Epithelial cell of proximal tubule (primary cell): ENCODE measurements around the gene COBL. TPM values are rescaled to one million over a fixed set of nuclear protein-coding genes. Genes with fewer than 3 reads are reported as not detected.

ENCODE experiments used
- DNase-seq: peaks from one replicate; pipeline ENCODE4 v3.0.0-alpha.2; 2011; ENCODE audit warnings: low read depth
- H3K4me3 ChIP-seq: 2 replicates; pipeline ENCODE4 v1.5.1; 2011; ENCODE audit warnings: low read depth, mild to moderate bottlenecking, low read length
- total RNA-seq: library from RNA; depleted of rRNA; stranded (reverse); fragments of >200 nt; gene quantifications from 2 replicates; pipeline ENCODE4 v1.2.3, GENCODE V29; 2015
- TF ChIP-seq, protein P1 (sequence below): conservative IDR thresholded peaks from 2 replicates; pipeline ENCODE4 v1.5.1; 2012; ENCODE audit warnings: low read depth, mild to moderate bottlenecking, low read length

Gene COBL
- total RNA-seq, 1 donor from 2014 or later: 6.6 TPM

DNA sequence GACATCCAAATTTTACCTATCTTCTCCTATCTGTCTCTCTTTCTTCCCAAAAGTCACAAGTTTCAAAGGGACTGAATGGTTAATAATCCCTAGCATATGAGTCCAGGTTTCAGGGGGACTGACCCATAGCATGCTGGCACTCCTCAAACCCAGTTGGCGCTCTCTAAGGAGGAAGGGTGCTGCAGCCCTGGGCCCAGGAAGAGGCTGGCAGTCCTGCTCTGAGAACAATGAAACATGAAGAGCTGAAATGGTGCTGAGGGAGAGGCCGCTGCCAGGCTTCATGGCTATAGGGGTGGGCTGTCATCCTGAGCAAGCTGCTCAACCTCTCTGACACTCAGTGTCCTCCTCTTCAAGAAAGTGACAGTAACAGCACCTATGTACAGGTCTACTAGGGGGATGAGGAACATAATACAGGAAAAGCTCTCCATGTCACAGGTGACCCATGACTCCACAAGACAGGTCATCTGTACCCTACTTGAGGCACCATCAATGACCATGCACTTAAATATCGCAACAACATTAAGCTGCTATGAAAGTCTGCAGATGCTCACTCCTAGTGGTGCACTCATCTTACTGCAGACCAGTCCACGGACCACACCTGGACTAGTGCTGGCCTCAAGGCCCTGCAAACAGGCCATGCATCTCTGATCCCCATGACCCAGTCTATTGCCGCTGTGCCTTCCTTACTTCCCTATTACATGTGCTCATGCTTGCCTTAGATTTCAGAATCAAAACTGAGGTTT, 17.0 kb downstream of the COBL start:
- TF ChIP-seq, protein P1, sequence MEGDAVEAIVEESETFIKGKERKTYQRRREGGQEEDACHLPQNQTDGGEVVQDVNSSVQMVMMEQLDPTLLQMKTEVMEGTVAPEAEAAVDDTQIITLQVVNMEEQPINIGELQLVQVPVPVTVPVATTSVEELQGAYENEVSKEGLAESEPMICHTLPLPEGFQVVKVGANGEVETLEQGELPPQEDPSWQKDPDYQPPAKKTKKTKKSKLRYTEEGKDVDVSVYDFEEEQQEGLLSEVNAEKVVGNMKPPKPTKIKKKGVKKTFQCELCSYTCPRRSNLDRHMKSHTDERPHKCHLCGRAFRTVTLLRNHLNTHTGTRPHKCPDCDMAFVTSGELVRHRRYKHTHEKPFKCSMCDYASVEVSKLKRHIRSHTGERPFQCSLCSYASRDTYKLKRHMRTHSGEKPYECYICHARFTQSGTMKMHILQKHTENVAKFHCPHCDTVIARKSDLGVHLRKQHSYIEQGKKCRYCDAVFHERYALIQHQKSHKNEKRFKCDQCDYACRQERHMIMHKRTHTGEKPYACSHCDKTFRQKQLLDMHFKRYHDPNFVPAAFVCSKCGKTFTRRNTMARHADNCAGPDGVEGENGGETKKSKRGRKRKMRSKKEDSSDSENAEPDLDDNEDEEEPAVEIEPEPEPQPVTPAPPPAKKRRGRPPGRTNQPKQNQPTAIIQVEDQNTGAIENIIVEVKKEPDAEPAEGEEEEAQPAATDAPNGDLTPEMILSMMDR: peak; percentile 24

GRCh38 chr7:51298912-51299311, 17.7 kb downstream of the COBL start:
- DNase-seq: no peak
- no peak overlapping the region for H3K4me3 ChIP-seq
- TF ChIP-seq, protein P1: no peak

More for the DNA sequence above, 17.0 kb downstream of the COBL start:
- H3K4me3 ChIP-seq: no peak overlapping the region
- no peak for DNase-seq

- DNase-seq: no peak
- H3K4me3 ChIP-seq: no peak overlapping the region
- TF ChIP-seq, protein P1: no peak
These were observed 18.6 kb downstream of the COBL start for GRCh38 chr7:51297986-51298385.

DNA sequence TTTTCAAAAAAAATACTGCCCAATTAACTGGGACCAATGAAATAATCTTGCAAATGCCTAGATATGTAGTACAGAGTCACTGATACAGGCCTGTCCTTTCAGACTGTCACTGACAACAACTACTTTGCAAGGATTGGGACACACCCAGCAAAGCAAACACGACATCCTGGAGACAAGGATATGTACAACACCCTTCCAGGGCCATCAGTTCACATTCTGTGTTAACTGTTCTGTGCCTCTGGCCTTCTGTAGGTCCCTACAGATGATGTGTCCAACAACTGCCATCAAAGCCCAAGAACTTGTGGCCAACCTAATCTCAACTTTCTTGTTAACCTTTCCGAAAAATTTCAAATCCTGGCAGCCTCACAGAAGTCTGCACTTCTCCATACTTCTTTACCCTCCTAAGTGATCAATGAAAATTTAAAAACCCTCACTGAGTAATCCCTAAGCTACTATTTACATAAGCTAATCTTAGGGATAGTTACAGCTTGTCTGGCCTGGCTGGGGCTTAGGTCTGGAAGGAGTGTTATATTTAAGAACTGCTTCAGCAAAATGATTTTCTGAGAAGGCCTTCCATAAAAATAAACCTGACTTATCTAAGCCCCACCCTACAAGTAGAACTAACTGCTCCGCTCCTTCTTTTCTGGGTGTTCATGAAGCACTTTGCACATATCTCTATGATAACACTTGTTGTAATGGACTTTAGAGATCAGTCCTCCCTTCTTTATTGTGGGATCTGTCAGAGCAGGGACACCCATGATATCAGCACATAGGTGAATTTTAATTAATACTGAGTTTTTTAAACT, 21.0 kb downstream of the COBL start:
- no peak for DNase-seq
- TF ChIP-seq, protein P1: no peak
- no peak overlapping the region for H3K4me3 ChIP-seq

- TF ChIP-seq, protein P1: no peak
- no peak for DNase-seq
- no peak overlapping the region for H3K4me3 ChIP-seq
These were observed 24.0 kb downstream of the COBL start for GRCh38 chr7:51292596-51292995.

DNA sequence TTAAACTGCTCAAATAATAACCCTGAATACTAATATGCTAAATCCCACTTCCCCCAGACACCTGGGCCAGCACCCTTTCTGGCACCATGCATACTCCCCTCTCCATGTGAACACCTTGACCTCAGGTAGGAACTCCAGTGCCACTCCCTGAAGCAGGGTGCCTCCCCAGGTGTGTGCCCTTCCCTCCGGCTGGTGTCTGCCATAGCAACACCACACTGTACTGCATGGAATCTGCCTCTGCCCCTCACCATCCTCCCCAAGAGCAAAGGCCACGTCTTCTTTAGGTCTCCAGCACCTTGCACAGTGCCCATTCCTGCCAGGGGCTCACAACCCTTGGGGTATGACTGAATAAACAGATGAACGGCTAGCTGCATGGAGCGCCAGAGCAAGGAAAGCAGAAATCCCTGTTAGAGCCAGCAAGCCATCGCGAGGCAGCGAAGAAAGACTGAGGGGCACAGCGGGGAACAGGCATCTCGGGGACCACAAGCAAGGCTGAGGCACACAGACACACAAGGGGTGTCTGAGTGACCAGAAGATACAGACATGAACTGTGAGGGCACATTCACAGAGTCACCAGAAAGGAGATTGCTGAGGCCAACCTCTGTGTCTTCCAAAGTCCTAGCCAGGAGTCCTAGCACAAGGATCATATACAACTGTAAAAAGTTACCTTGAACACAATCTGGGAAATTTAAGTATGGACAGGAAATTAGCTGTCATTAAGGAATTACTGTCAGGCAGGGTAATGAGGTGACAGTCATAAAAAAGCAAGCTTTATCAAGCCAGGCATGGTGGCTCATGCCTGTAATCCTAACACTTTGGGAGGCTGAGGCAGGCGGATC, 25.7 kb downstream of the COBL start:
- no peak for DNase-seq
- no peak overlapping the region for H3K4me3 ChIP-seq
- TF ChIP-seq, protein P1: no peak
